Activated CD4-positive, alpha-beta T cell treated with anti-CD3 and anti-CD28 coated beads for 1 hour (primary cell): ENCODE results near the gene KAZALD1.
A peak's percentile ranks its signal among the peaks of the same experiment; 100 is the strongest.

ENCODE experiments used
- DNase-seq: peaks from one replicate; pipeline ENCODE4 v3.0.0-alpha.2; 2020

The KAZALD1 gene

GRCh38 chr10:101061624-101062231 lies at the start of gene KAZALD1:
Gene KAZALD1 (plus strand): TSS chr10:101061989. CDS start chr10:101062593, 604 bp downstream.
- no peak for DNase-seq

GRCh38 chr10:101012525-101013364 lies 49.0 kb upstream of the KAZALD1 start:
- peak; percentile 60 for DNase-seq

- DNase-seq, result no peak
These were observed 48.4 kb upstream of the KAZALD1 start for GRCh38 chr10:101013365-101013825.

GRCh38 chr10:101014230-101014884 lies 47.4 kb upstream of the KAZALD1 start:
- DNase-seq, result peak; percentile 65

- no peak for DNase-seq
These were observed 46.7 kb upstream of the KAZALD1 start for GRCh38 chr10:101014966-101015581.

- DNase-seq, result no peak
These were observed 46.2 kb upstream of the KAZALD1 start for GRCh38 chr10:101015582-101015973.

- no peak for DNase-seq
These were observed 45.0 kb upstream of the KAZALD1 start for GRCh38 chr10:101016814-101017213.

GRCh38 chr10:101018118-101018599 lies 43.6 kb upstream of the KAZALD1 start:
- no peak for DNase-seq

- peak; percentile 60 for DNase-seq
These were observed 43.0 kb upstream of the KAZALD1 start for GRCh38 chr10:101018600-101019439.

- no peak for DNase-seq
These were observed 42.4 kb upstream of the KAZALD1 start for GRCh38 chr10:101019440-101019703.

GRCh38 chr10:101020427-101021075 lies 41.2 kb upstream of the KAZALD1 start:
- DNase-seq, result no peak

- DNase-seq, result no peak
These were observed 40.5 kb upstream of the KAZALD1 start for GRCh38 chr10:101021239-101021638.

GRCh38 chr10:101021692-101022251 lies 40.0 kb upstream of the KAZALD1 start:
- DNase-seq, result no peak

GRCh38 chr10:101022967-101023705 lies 38.7 kb upstream of the KAZALD1 start:
- no peak for DNase-seq

- DNase-seq, result no peak
These were observed 34.6 kb upstream of the KAZALD1 start for GRCh38 chr10:101027106-101027720.

GRCh38 chr10:101028446-101029337 lies 33.1 kb upstream of the KAZALD1 start:
- DNase-seq, result no peak

GRCh38 chr10:101029520-101030295 lies 32.1 kb upstream of the KAZALD1 start:
- no peak for DNase-seq

GRCh38 chr10:101030496-101031127 lies 31.2 kb upstream of the KAZALD1 start:
- no peak for DNase-seq
